Stomach (tissue), 9 donors: ENCODE data around the gene C16orf92. TPM values are rescaled to one million over a fixed set of nuclear protein-coding genes. Genes with fewer than 3 reads are reported as not detected.
"Not testable (repeated sequence)": the region's sequence is repeated elsewhere in the genome, so short reads cannot be mapped to it uniquely, and the experiment has no call there.

Source experiments
- DNase-seq, 2 donors: peaks; one replicate each; pipeline versions ENCODE4 v3.0.0 to v3.0.0-alpha.2; 2013 to 2019
- H3K27ac ChIP-seq, 5 donors: fragments of 200-600 bp in 4 of 5; sonication (generic) in 4 of 5; one replicate each; pipeline ENCODE4 v1.5.1; 2013 to 2019; ENCODE audit warnings: mild to moderate bottlenecking in 1 of 5, moderate library complexity in 1 of 5
- H3K27me3 ChIP-seq, 3 donors: fragments of 200-600 bp; sonication (generic); one replicate each; pipeline ENCODE4 v1.5.1; 2017 to 2019; ENCODE audit warnings: mixed run types in 1 of 3
- H3K36me3 ChIP-seq, 4 donors: fragments of 200-600 bp; sonication (generic); 1 replicate in 3 of 4; 2 replicates in 1 of 4; pipeline ENCODE4 v1.5.1; 2016 to 2019
- H3K4me1 ChIP-seq, 4 donors: fragments of 200-600 bp; sonication (generic); one replicate each; pipeline ENCODE4 v1.5.1; 2016 to 2019
- H3K4me3 ChIP-seq, 4 donors: fragments of 200-600 bp; sonication (generic) in 3 of 4; one replicate each; pipeline ENCODE4 v1.5.1; 2016 to 2019; ENCODE audit warnings: mild to moderate bottlenecking in 1 of 4
- H3K9me3 ChIP-seq, 4 donors: fragments of 200-600 bp; sonication (generic); one replicate each; pipeline ENCODE4 v1.5.1; 2016 to 2019
- CTCF ChIP-seq, 7 experiments: fragments of 450-650 bp in 4 of 7; fragments of 200-600 bp in 3 of 7; sonication (generic) in 3 of 7; IDR thresholded peaks; one replicate each; pipeline ENCODE4 v1.5.1; 2016 to 2019; ENCODE audit warnings: antibody characterized with exemption in 7 of 7, control low read depth in 2 of 7, mild to moderate bottlenecking in 1 of 7
- EP300 ChIP-seq: sonication (generic); formaldehyde crosslinking; IDR thresholded peaks from one replicate; pipeline ENCODE4 v1.6.1; 2017; ENCODE audit warnings: antibody characterized with exemption
- POLR2A ChIP-seq, 4 donors: fragments of 450-650 bp; IDR thresholded peaks; one replicate each; pipeline ENCODE4 v1.6.1; 2016; ENCODE audit warnings: antibody characterized with exemption in 4 of 4, control low read depth in 2 of 4, mild to moderate bottlenecking in 1 of 4, moderate library complexity in 1 of 4
- POLR2AphosphoS5 ChIP-seq, 3 donors: sonication (generic); formaldehyde crosslinking; IDR thresholded peaks; one replicate each; pipeline ENCODE4 v1.6.1; 2016; ENCODE audit warnings: antibody characterized with exemption in 3 of 3
- WGBS, 5 donors: extraction: QIAGEN DNeasy Blood & Tissue Kit in 3 of 5; methylation state at CpG; one replicate each; pipeline versions ENCODE4 v1.1.5 to v1.1.7; 2013 to 2018; 5-methylcytosine and 5-hydroxymethylcytosine counted together
- intact Hi-C: fragments of 100-400 bp; cut with DNase I; formaldehyde crosslinking; loops from one replicate; pipeline ENCODE4 v1.15.1; 2023; ENCODE audit warnings: low total_unique reads
- polyA plus RNA-seq, 3 donors: library from polyadenylated mRNA; stranded (reverse); fragments of 200-250 nt; gene quantifications; one replicate each; pipeline ENCODE4 v1.2.3, GENCODE V29; 2013
- total RNA-seq, 5 donors: library from RNA; depleted of rRNA; stranded (reverse); fragments of >200 nt; gene quantifications; one replicate each; pipeline versions ENCODE4 v1.1.0 to v1.2.3, GENCODE V29; 2014 to 2016
- donor health status: healthy with polysubstance abuse.
- donor health status: Bipolar disorder and iron deficiency.
- donor health status: healthy.

Gene C16orf92
- total and polyA plus RNA-seq, 8 donors: not detected

DNA sequence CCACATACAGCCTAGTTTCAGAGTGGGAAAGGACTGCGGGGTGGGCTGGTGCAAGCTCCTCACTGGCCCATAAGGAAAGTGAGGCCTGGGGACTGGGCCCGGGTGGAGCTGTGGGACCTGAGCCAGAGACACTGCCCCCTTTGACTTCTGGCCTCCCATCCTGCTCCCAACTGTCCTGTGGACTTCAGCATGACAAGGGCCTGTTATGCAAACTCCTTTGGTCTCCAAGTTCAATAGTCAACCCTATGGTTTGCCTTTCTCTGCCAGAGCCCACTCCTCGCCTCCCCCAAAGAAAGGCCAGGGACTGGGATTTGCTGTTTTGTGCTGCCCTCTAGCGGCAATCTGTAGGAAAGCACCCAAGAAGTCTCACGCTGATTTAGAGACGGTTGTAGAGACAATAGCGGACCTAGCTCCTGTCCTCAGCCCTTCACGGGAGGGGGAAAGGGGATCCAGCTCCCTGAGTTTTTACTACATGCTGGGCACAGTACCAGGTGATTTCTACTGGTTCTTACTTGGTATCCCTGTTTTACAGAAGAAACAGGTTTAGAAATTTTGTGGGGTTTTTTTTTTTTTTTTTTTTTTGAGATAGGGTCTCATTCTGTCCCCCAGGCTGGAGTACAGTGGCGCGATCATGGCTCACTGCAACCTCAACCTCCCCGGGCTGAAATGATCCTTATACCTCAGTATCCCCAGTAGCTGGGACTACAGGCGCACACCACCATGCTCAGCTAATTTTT lies 9.3 kb downstream of the C16orf92 start:
- intact Hi-C loops: no loop called here
- Histone ChIP-seq H3K9me3 (no peaks in the 10 kb centered on the region), H3K4me1 (peaks cover 7 to 12% (median 9%) of the 10 kb centered on the region in 4 donors), H3K4me3 (no peak overlapping the region), H3K27me3 (peaks cover 19 to 97% (median 70%) of the 10 kb centered on the region in 3 donors), H3K27ac (no peak overlapping the region), H3K36me3 (no peaks in the 10 kb centered on the region)
- TF ChIP-seq CTCF (IDR thresholded peaks at IDR 0.05): peak in 4 of 7 experiments; percentile 33 to 63 (median 48)
- no peak for TF ChIP-seq POLR2AphosphoS5 (IDR thresholded peaks at IDR 0.05)
- peak; percentile 48 to 82 for DNase-seq
- WGBS, 5 donors: 24 to 36% (median 26%) methylated on average over 10 to 12 of the region's 12 CpGs

DNA sequence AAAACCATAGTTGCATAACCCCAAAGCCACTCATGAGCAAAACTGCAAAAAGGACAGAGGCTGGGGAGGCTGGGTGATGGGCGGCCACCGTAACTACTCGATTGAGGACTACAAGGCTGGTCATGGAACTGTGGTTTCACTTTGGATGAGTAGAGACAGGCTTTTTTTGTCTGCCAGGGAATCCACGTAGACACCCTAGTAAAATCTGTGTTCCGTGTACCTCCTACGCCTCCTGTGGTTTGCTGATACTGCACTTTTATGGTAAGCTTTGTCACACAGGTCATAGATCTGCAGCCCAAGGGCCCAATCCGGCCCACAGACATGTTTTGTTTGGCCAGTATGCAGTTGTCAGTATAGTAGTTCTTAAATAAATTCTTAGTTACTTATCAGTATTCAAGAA lies 10.3 kb downstream of the C16orf92 start:
- intact Hi-C loops: no loop called here
- Histone ChIP-seq H3K27me3 (peaks cover 15 to 87% (median 65%) of the 10 kb centered on the region in 3 donors), H3K4me3 (no peak overlapping the region), H3K4me1 (peaks cover 7 to 12% (median 9%) of the 10 kb centered on the region in 4 donors), H3K9me3 (no peaks in the 10 kb centered on the region), H3K27ac (no peak overlapping the region), H3K36me3 (no peaks in the 10 kb centered on the region)
- WGBS, 5 donors: 59 to 81% (median 71%) methylated on average over 7 of the region's 7 CpGs
- no peak for TF ChIP-seq EP300
- no peak for DNase-seq

DNA sequence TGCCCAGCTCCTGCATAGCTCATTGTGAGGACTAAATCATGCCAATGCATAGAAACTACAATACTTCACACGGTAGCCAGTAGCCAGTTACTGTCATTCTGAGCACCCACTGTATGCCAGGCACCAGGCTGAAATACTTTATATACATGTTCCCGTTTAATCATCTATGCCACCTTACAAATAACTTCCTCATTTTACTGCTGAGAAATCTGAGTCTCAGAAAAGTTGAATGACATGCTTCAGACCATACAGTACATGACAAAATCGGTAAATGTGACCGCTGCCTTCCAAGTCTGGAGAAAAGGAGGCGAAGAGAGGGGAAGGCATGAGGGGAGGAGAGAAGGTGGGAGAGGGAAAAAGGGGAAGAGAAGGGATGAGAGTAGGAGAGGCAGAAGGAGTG lies 17.2 kb downstream of the C16orf92 start:
- Histone ChIP-seq H3K9me3 (no peaks in the 10 kb centered on the region), H3K4me1 (peaks cover 0 to 6% (median 0%) of the 10 kb centered on the region in 4 donors), H3K36me3 (no peaks in the 10 kb centered on the region), H3K27ac (no peak overlapping the region), H3K27me3 (peaks cover 0 to 53% (median under 1%) of the 10 kb centered on the region in 3 donors), H3K4me3 (no peak overlapping the region)
- 61 to 76% (median 63%) methylated on average over 5 of the region's 5 CpGs for WGBS, 5 donors
- no peak for DNase-seq
- intact Hi-C loops: no loop called here
- TF ChIP-seq POLR2A (IDR thresholded peaks at IDR 0.05) (no peak), EP300 (no peak), POLR2AphosphoS5 (IDR thresholded peaks at IDR 0.05) (no peak), CTCF (IDR thresholded peaks at IDR 0.05) (no peak)

DNA sequence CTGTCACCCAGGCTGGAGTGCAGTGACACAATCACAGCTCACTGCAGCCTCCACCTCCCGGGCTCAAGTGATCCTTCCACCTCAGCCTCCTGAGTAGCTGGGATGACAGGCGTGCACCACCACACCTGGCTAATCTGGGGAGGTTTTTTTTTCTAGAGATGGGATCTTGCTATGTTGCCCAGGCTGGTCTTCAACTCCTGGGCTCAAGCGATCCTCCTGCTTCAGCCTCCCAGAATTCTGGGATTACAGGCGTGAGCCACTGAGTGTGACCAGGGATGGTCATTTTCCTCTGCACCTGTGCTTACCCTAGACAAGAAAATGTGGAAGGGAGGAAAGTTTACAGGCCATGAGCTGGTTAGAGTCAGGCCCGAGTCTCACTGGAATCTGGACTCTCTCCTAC lies 17.7 kb downstream of the C16orf92 start:
- H3K36me3 ChIP-seq, DNase-seq, H3K9me3 ChIP-seq, H3K27ac ChIP-seq, H3K4me3 ChIP-seq, intact Hi-C loops, H3K4me1 ChIP-seq: not testable (repeated sequence)
- WGBS, 5 donors: 80 to 92% (median 89%) methylated on average over 5 of the region's 5 CpGs
- H3K27me3 ChIP-seq: peaks cover 0 to 48% (median 0%) of the 10 kb centered on the region in 3 donors

- DNase-seq: peak in 1 of 2 donors; percentile 53
- no peaks in the 10 kb centered on the region for H3K9me3 ChIP-seq
- peaks cover 0 to 37% (median 0%) of the 10 kb centered on the region in 3 donors for H3K27me3 ChIP-seq
- no peaks in the 10 kb centered on the region for H3K36me3 ChIP-seq
- 12 to 20% (median 16%) methylated on average over 5 of the region's 5 CpGs for WGBS, 5 donors
- peak in 3 of 7 experiments; percentile 15 to 30 (median 22) for TF ChIP-seq CTCF (IDR thresholded peaks at IDR 0.05)
- TF ChIP-seq POLR2AphosphoS5 (IDR thresholded peaks at IDR 0.05): no peak
- H3K27ac ChIP-seq: no peak overlapping the region
- intact Hi-C loops: no loop called here
- peaks cover 0 to 6% (median 0%) of the 10 kb centered on the region in 4 donors for H3K4me1 ChIP-seq
- no peak overlapping the region for H3K4me3 ChIP-seq
These were observed 18.8 kb downstream of the C16orf92 start for GRCh38 chr16:30041841-30042240.
